ENCODE measurements around the gene NIM1K. TPM values are rescaled to one million over a fixed set of nuclear protein-coding genes. Genes with fewer than 3 reads are reported as not detected.

NIM1K gene
- total and polyA plus RNA-seq, 2 donors (not counting 3 experiments of a cell fraction or from before 2014, with no cell fraction given), result 0.04 to 0.49 TPM

Small RNAs within 50 kb of the gene (small RNA-seq; reads per million reads assigned to genes)
- gene AC106800.4 (ENCODE audit: insufficient read depth, insufficient read length, low read depth, low replicate concordance), result not detected

Other genes with a start within 250 kb of the NIM1K start
- 6.6 and 8.1 TPM in 2 replicates for gene ANXA2R, start 151.9 kb upstream of the NIM1K start, total RNA-seq
- 10.4 and 11.1 TPM in 2 replicates for gene ANXA2R, start 151.9 kb upstream of the NIM1K start, polyA plus RNA-seq
- gene ZNF131, start 71.3 kb upstream of the NIM1K start, total RNA-seq, result 30.1 and 31.2 TPM in 2 replicates
- 12.9 and 15.4 TPM in 2 replicates for gene ZNF131, start 71.3 kb upstream of the NIM1K start, polyA plus RNA-seq
- gene HMGCS1, start 121.2 kb downstream of the NIM1K start, total RNA-seq, result 133 and 149 TPM in 2 replicates
- 27.8 and 43.3 TPM in 2 replicates for gene HMGCS1, start 121.2 kb downstream of the NIM1K start, polyA plus RNA-seq
- 0.95 and 1.8 TPM in 2 replicates for gene CCL28, start 220.2 kb downstream of the NIM1K start, total RNA-seq
- gene CCL28, start 220.2 kb downstream of the NIM1K start, polyA plus RNA-seq, result 1.2 and 1.4 TPM in 2 replicates